GM18861 (cell line): Measurements from ENCODE around the gene GPR15LG.

Experiments
- ATAC-seq: cut with Tn5 transposase; IDR thresholded peaks from one replicate; pipeline ENCODE4 v1.9.1; 2021; ENCODE audit not compliant: unreplicated experiment

Gene GPR15LG

GRCh38 chr10:84193327-84193726 is 19.7 kb downstream of the GPR15LG start:
- ATAC-seq: no peak

DNA sequence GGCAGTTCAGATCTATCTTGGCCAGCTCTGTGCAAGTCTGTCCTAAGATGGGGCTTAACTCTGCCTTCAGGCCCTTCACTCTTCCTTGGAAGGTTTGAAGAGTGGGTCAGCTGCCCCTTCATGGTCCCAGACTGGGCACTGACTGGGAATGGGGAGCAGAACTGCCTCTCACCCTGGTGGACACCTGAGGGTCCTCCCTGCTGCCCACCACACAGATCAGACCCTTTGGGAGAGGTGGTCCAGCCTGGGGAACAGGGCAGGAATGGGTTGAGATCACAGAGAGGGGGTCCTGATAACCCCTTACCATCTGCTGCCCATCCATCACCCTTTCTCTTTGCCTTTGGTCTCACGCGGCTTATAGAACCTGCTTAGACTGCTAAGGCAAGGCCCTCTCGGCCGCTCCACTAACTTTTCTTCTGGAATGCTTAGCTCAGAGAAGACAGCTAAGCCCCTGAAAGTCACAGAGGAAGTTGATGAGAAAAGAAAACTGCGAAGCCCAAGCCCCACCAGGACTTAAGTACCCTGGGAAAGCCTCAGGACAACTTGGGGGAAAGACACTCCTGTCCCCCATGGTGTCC is 20.3 kb downstream of the GPR15LG start:
- no peak for ATAC-seq

GRCh38 chr10:84194424-84195043 is 20.9 kb downstream of the GPR15LG start, which contains the start of gene CDHR1:
TSS of gene CDHR1 (plus strand) at chr10:84194537. CDS start at chr10:84194761, 224 bp downstream.
- peak; percentile 63 for ATAC-seq

DNA sequence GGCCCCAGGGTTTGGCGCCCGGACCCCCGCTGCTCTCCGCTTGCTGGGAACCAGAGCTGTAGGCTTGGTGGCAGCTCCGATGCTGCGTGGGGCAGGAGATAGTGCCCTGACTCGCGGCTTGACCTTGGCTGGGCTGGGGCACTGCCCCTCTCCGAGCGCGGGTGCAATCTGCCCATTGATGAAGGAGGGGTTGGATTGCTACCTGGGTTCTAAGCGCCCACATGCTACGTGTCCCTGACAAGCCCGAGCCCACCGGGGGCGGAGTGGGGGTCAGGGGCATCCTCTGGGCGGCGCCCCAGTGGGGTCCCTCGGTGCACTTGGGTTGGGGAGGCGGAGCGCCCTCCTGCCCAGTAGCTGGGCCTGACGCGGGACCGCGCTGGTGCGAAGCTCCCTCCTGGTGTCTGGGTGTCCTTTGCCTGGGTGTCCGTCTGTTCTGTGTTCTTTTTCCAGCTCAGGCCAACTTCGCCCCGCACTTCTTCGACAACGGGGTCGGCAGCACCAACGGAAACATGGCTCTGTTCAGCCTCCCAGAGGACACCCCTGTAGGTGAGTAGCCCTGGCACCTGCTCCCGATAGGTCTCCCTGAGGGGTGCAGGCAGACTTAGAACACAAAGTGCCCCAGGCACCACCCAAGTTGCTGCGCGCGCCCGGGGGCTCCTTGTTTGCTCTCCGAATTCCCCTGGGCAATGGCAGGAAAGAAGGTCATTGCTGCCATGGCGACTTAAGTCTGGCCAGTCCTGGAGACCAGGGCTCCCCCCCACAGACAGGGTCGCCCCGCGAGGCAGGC is 21.6 kb downstream of the GPR15LG start:
- no peak for ATAC-seq

DNA sequence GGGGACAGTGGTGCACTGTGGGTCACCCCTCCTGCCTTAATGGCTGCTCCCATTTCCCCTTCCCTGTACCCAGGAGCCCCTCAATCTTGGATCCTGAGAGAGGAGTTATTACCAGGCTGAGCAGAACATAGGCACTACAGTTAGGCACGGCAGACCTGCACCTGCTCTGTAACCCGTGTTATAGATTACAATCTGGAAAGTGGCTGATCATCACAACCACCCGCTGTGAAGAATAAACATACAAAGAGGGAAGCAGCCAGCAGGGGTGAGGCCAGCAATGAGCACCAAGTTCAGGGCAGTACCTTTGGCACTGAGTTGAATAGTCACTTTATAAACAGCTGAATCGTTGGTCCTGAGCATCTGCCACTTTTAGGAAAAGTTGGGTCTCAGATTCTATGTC is 22.5 kb downstream of the GPR15LG start:
- no peak for ATAC-seq

DNA sequence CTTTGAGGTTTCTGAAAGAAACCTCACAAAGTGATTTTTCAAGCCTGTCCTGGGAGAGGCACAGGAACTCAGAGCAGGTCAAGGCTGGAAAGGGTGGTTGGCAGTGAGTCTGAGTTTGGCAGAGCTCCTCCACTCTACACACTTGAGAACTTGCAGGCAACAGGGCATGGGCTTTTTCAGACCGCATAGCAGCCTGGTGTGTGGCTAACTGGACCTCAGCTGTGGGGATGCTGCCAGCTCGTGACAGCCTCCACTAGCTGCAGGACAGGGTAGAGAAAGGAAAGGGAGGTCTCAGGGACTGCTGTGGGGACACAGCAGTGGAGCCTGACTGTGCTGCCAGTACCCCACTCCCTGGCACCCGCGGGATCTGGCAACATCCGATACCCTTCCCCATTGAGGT is 23.3 kb downstream of the GPR15LG start:
- ATAC-seq: no peak

DNA sequence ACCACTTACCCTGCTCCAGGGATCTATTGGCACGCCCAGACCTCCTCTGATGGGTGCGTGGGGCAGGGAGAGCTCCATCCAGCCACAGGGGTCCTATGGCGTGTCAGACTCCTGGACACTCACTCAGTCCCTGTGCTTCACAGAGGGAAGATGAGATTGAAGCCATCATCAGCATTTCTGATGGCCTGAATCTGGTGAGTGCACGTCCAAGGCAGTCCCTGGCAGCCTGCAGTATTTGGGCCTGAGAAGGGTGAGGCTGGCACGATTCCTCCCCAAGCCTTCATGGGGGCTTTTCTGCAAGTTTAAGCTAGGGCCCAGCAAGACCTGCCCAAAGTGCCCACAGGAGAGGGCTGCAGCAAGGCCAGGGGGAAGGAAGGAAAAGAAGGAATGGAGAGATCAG is 24.0 kb downstream of the GPR15LG start:
- no peak for ATAC-seq

DNA sequence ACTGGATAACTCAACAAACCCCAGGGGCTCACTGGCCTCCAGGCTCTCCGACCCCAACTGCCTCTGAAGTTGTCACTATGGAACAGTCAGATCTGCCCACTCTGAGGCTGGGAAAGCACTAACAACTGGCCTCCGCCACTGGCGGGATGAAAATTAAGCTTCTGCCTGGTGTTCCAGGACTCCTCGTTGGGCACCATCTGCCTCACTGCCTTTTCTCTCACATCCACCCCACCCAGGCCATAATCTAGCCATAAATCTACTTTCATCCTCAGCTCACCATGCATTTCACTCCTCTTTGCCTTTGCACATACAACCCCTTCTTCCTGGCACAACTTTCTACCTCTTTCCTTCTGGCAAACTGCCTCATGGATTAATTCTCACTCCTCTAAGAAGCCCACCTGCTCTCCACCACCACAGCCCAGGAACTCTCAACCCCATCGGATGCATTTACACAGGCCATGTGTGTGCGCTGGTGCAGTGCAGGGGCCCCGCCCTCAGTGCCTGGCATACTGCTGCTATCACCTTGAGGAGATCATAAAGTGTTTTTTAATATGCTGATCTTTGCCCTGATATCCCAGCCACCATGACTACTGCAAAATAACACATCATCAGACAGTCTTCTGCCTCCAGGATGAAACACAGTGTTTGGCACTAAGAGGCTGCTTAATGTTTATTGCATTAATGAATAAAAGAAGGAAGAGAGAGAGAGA is 24.8 kb downstream of the GPR15LG start:
- no peak for ATAC-seq

DNA sequence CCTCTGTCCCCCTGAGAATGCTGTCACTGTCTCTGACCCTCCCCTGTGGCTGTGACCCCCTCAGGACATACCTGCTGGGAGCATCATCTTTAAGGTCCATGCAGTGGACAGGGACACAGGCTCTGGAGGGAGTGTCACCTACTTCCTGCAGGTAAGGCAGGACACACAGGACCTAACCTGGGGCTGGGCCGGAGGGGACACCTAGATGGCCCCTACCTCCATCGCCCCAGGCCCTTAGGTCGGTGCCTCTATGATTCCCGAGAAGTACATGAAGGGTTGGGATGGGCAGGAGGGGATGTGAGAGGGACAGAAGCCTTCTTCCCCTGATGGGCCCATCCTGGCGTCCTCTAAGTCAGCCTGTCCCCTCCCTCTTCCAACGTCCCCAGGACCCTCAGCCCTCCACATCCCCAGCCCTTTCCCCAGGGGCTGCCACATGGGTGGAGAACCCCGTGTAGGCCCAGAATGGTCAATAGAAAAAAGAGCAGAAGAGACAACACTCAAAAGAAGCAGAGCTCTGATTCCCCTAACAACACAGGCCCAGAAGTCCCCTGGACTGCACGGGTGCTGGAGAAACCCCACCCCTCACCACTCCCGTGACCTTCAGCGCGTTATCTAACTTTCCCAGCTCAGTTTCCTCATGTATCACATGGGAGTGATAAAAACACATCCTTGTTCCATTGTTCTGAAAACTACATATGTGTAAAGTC is 27.1 kb downstream of the GPR15LG start:
- ATAC-seq: no peak

- ATAC-seq: no peak
These were observed 27.6 kb downstream of the GPR15LG start for GRCh38 chr10:84201244-84201606.

GRCh38 chr10:84201682-84202081 is 28.1 kb downstream of the GPR15LG start:
- no peak for ATAC-seq

DNA sequence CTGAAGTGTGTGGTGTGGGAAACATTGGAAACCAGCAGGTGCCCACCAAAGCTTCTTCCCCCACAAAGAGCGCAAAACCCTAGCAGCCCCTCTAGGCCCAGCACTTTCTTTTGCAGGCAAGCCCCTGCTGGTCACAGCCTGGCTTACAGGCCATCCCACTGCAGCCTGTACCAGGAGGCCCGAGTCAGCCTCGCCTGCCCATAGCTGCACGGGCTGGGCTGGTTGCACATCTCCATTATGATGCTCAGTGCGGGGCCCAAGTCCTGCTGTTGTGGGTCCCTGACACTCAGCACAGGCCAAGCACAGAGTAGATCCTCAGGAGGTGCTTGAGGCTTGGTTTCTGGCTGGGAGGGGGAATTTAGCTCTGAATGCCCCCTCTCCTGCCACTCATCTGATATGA is 28.7 kb downstream of the GPR15LG start:
- no peak for ATAC-seq

DNA sequence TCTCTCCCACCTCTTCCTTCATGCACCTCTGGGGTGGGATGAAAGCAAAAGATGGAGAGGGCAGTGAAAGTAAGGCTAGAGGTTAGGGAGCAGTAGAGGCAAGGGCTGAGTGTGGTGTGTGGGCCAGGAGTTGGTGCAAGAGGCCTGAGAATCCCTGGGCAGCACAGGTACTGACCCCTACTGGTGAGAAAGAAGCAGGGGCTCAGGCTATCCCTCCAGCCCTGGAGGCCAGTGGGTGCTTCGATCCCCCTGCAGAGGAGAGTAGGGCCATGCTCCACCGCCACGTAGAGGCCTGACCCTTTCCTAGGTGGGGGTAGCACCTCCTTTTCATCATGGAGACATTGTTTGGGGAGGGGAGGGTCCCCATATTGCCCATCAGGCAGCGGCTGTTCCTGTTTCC is 30.5 kb downstream of the GPR15LG start:
- peak; percentile 80 for ATAC-seq

DNA sequence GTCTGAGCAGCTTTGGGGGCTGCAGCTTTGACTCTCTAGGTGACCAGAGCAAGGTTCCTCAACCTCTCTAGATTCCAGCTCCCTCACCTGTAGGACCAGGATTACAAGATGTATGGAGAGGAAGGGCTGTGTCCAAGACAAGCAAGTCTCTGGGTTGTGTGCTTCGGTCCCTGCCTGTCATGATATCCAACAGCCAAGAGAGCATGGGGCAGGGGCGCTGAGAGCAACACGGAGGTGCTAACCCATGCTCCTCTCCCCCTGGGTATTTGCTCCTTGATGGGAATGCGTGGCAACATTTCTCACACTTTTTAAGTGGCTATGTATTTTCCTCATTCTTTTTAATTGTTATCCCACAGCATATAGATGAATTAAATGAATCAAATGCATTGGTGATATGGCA is 31.0 kb downstream of the GPR15LG start:
- ATAC-seq: no peak

DNA sequence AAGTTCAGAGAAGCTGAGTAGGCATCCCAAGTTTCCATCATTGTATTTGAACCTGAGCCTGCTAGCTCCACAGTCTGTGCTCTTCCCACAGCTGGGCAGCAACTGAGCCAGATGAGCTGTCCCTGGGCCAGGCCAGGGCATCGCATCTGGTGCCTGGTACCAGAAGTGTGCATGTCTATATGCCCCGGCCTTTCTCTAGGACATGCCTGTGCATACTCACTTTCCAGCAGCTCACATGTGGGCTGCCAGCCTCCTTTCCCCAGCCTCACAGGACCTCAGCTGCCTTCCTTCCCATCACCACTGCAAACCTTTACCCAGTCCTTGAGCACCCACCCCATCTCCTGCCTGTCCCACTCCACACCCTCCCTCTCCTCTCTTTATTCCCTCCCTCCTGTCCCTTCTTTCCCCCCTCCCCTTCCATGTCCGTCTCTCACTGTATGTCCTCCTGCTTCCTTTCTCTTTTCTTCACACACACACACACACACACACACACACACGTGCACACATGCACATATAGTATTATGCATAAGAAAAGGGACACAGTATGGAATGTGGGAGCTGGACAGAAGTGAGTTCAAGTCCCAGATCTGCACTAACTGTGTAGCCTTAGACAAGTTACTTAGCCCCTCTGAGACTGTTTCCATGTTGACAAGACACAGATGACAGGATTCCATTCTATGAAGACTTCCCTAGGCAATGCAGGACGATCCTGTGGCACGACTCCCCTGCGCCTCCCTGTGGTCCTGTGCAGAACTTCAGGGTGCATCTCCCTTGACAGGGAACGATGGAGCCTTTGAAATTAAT is 31.6 kb downstream of the GPR15LG start:
- ATAC-seq: peak; percentile 75

- ATAC-seq: no peak
These were observed 32.4 kb downstream of the GPR15LG start for GRCh38 chr10:84205853-84206525.

DNA sequence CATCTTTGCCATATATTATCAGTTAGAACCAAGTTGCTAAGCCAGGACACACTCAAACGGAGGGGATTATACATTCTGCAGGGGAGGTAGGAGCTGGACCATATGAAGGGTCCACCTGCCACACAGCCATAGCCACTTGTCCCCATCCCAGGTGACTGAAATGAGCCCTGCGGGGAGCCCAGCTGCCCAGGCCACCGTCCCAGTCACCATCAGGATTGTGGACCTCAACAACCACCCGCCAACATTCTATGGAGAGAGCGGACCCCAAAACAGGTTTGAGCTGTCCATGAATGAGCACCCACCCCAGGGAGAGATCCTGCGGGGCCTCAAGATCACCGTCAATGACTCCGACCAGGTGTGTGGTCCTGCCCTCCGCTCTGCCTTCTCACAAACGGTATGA is 34.4 kb downstream of the GPR15LG start:
- no peak for ATAC-seq

GRCh38 chr10:84211566-84211965 is 38.0 kb downstream of the GPR15LG start:
- no peak for ATAC-seq

- ATAC-seq: no peak
These were observed 38.4 kb downstream of the GPR15LG start for GRCh38 chr10:84212014-84212413.

DNA sequence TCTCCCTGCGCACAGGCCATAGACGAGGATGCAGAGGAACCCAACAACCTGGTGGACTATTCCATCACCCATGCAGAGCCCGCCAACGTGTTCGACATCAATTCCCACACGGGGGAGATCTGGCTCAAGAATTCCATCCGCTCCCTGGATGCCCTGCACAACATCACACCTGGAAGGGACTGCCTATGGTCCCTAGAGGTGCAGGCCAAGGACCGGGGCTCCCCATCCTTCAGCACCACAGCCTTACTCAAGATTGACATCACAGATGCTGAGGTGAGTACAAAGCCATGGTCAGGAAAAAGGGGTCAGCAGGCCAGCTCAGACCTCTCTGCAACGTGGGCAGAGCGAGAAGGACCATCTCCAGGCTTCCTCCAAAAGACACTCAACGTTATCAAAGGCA is 39.5 kb downstream of the GPR15LG start:
- no peak for ATAC-seq
